HUES6 (cell line): ENCODE results near the gene TMEM154.

ENCODE experiments used
- H3K27ac ChIP-seq: 2 replicates; pipeline ENCODE4 v1.7.0; 2013; ENCODE audit warnings: low read depth, mild to moderate bottlenecking, low read length, inconsistent platforms
- H3K27me3 ChIP-seq: 2 replicates; pipeline ENCODE4 v1.6.1; 2013; ENCODE audit warnings: low read length; ENCODE audit not compliant: control insufficient read depth, insufficient read depth
- H3K36me3 ChIP-seq: 2 replicates; pipeline ENCODE4 v1.6.1; 2013; ENCODE audit warnings: low read length; ENCODE audit not compliant: control insufficient read depth, insufficient read depth
- H3K4me1 ChIP-seq: 2 replicates; pipeline ENCODE4 v1.6.1; 2013; ENCODE audit warnings: low read length; ENCODE audit not compliant: control insufficient read depth, insufficient read depth
- H3K4me3 ChIP-seq: 2 replicates; pipeline ENCODE4 v1.5.1; 2013; ENCODE audit warnings: low read depth, low read length
- H3K9ac ChIP-seq: one replicate; pipeline ENCODE4 v1.6.1; 2013; ENCODE audit warnings: mild to moderate bottlenecking, low read length
- H3K9me3 ChIP-seq: 2 replicates; pipeline ENCODE4 v1.6.1; 2013; ENCODE audit warnings: low read depth, low read length; ENCODE audit not compliant: control insufficient read depth, insufficient read depth

The TMEM154 gene

DNA sequence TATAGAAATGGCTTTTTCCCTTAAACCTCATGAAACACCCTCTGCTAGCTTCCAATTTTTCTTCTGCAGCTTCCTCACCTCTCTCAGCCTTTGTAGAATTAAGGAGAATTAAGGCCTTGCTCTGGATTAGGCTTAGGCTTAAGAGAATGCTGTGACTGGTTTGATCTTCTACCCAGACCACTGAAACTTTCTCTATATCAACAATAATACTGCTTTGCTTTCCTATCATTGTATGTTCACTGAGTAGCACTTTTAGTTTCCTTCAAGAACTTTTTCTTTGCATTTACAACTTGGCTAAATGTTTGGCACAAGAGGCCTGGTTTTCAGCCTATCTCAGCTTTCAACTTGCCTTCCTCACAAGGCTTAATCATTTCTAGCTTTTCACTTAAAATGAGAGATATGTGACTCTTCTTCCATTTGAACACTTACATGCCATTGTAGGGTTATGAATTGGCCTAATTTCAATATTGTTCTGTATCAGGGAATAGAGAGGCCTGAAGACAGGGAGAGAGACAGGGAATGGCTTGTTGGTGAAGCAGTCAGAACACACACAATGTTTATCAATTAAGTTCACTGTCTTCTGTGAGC is 28.2 kb downstream of the TMEM154 start:
- no peak overlapping the region for H3K9ac ChIP-seq
- H3K4me3 ChIP-seq: no peak overlapping the region
- peaks cover 16% of the 10 kb centered on the region for H3K4me1 ChIP-seq
- H3K27me3 ChIP-seq: no peaks in the 10 kb centered on the region
- H3K36me3 ChIP-seq: no peaks in the 10 kb centered on the region; the same call in 1 of the 2 replicates
- H3K9me3 ChIP-seq: no peaks in the 10 kb centered on the region
- no peak overlapping the region for H3K27ac ChIP-seq

GRCh38 chr4:152646221-152646620 is 33.6 kb downstream of the TMEM154 start:
- H3K9ac ChIP-seq: no peak overlapping the region
- no peak overlapping the region for H3K4me3 ChIP-seq
- no peaks in the 10 kb centered on the region for H3K9me3 ChIP-seq
- H3K4me1 ChIP-seq: peaks cover 26% of the 10 kb centered on the region
- no peaks in the 10 kb centered on the region for H3K36me3 ChIP-seq
- H3K27me3 ChIP-seq: no peaks in the 10 kb centered on the region
- no peak overlapping the region for H3K27ac ChIP-seq

- H3K4me1 ChIP-seq: peaks cover 33% of the 10 kb centered on the region
- no peak overlapping the region for H3K4me3 ChIP-seq
- H3K9me3 ChIP-seq: no peaks in the 10 kb centered on the region
- H3K27me3 ChIP-seq: no peaks in the 10 kb centered on the region
- H3K9ac ChIP-seq: no peak overlapping the region
- H3K36me3 ChIP-seq: no peaks in the 10 kb centered on the region
- no peak overlapping the region for H3K27ac ChIP-seq
Observed at GRCh38 chr4:152644130-152644529, 35.7 kb downstream of the TMEM154 start.

DNA sequence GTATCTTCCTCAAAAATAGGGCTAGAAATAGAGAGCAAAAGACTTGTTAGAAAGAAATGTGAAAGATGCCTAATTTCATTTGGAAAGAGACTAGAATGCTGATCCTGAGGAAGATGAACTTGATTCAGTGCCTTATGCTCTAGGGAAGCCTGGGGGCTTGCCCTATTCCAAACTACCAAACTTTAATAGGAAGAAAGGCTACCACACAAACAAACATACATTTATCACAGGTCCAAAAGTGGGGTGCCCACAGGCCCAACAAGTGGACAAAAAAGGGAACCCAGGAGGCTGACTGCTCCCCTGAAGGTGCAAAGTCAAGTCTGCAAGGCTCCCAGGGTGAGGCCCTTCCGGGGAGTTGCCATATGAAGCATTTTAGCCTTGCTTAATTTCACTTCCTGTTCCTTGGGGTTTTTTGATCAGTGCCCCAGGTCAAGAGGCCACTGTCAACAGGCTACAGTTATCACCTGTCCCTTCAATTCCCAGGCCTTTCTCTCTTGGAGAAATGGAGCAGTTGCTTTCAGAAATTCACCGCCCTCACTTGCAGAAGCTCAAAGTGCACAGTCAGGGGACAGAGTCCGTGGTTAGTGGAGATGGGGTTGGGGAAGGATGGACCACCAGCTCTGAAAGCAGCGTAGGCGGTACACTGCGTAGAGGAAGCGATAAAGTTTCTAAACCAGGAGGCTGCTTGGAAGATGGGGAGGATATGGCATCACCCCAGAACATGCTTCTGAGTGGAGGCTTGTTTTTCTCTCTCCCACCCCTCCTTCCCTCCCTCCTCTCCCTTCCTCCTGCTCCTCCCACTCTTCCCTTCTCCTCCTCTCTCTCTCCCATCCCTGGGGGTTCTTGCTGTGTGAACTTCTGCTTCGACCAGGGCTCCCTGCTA is 36.4 kb downstream of the TMEM154 start:
- Histone ChIP-seq H3K9ac (no peak overlapping the region), H3K27ac (no peak overlapping the region), H3K36me3 (no peaks in the 10 kb centered on the region), H3K4me1 (peaks cover 33% of the 10 kb centered on the region), H3K27me3 (no peaks in the 10 kb centered on the region), H3K9me3 (no peaks in the 10 kb centered on the region), H3K4me3 (no peak overlapping the region)

DNA sequence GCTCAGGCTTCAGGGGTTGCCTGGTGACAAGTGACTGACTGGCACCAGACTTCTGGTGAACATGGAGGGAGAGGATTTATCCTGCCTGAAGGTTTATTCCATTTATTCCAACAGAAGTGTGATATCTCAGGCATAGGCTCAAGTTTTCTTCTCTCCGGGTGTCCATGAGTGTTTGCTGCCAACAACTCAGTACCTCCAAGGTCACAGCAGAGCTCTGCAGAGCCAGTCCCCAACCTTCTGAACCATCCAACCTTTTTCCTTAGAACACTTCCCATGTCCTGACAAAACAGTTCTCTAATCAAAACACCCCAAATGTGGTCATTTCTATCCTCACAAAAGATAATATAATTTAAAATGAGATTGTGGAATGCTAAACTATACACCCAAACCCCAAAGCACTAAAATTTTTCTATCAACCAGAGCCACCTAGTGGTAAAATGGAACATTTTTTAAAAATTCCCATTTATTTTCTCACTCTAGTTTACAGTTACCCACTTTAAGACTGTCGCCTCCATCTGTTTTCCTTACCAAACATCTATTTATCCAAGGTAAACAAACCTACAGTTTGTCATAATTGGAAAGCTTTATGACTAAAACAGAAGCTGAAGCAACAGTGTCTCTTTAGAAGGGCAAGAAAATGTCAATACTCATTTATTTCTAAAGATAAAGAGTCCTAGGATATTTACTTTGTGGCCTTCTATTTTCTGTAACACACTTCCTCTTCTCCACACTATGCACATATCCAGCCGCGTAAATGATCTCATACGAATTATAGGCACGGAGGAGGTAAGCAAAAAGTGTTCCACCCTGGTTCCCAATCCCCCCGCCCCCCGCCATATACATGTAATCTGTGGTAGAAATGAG is 39.5 kb downstream of the TMEM154 start:
- Histone ChIP-seq H3K36me3 (no peaks in the 10 kb centered on the region), H3K9ac (no peak overlapping the region), H3K4me1 (peaks cover 26% of the 10 kb centered on the region), H3K27ac (no peak overlapping the region), H3K4me3 (no peak overlapping the region), H3K27me3 (no peaks in the 10 kb centered on the region), H3K9me3 (no peaks in the 10 kb centered on the region)

DNA sequence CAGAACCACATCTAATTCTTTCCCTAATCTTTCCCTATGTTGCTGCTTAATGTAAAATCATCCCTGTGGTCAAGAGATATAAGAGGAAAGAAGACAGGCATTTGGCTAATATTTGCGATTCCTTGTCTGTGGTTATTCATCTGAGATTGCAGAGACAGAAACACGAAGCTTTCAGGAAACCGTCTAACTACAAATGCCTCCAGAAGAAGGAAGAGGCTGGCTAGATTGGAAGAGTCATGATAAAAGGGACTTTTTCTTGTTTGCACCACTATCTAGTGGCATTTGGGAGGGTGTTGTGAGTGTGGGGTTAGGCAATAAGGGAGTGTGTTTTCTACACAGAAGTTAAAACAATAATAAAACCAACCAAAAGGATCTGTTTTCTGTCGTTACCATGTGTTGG is 43.9 kb downstream of the TMEM154 start:
- Histone ChIP-seq H3K36me3 (no peaks in the 10 kb centered on the region), H3K4me1 (peaks cover 23% of the 10 kb centered on the region), H3K4me3 (no peak overlapping the region), H3K9me3 (no peaks in the 10 kb centered on the region), H3K9ac (no peak overlapping the region), H3K27ac (no peak overlapping the region), H3K27me3 (no peaks in the 10 kb centered on the region)

GRCh38 chr4:152634110-152634760 is 45.6 kb downstream of the TMEM154 start:
- no peak overlapping the region for H3K9ac ChIP-seq
- no peaks in the 10 kb centered on the region for H3K36me3 ChIP-seq
- H3K27ac ChIP-seq: peak overlapping the region; percentile 7; the same call in 1 of the 2 replicates
- H3K9me3 ChIP-seq: no peaks in the 10 kb centered on the region
- H3K4me1 ChIP-seq: peaks cover 16% of the 10 kb centered on the region
- no peak overlapping the region for H3K4me3 ChIP-seq
- H3K27me3 ChIP-seq: no peaks in the 10 kb centered on the region

DNA sequence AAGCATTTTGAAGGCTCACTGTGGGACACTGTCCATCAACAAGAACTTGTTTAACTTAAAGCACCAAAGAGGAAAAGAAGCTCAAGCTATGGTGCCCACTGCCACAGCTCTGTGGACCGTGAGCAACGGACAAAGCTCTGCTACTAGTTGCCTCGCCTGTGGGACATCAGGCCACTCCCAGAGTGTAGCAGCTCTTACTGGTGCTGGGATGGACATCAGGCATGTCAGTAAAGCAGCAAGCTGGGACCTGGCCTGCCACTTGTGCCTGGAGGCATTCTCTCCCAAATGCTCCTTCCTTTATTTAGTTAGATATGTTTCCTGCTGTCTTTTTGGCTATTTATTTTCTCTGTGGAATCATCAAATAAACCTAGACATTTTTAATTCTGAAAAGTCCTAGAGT is 46.7 kb downstream of the TMEM154 start:
- Histone ChIP-seq H3K36me3 (no peaks in the 10 kb centered on the region), H3K27ac (no peak overlapping the region), H3K9ac (no peak overlapping the region), H3K27me3 (no peaks in the 10 kb centered on the region), H3K4me1 (peaks cover 16% of the 10 kb centered on the region), H3K9me3 (no peaks in the 10 kb centered on the region), H3K4me3 (no peak overlapping the region)

- Histone ChIP-seq H3K27ac (no peak overlapping the region), H3K9ac (no peak overlapping the region), H3K4me3 (no peak overlapping the region), H3K4me1 (peaks cover 16% of the 10 kb centered on the region), H3K9me3 (no peaks in the 10 kb centered on the region), H3K27me3 (no peaks in the 10 kb centered on the region), H3K36me3 (peaks cover 5% of the 10 kb centered on the region; the same call in 1 of the 2 replicates)
Observed at GRCh38 chr4:152630324-152630723, 49.5 kb downstream of the TMEM154 start.

DNA sequence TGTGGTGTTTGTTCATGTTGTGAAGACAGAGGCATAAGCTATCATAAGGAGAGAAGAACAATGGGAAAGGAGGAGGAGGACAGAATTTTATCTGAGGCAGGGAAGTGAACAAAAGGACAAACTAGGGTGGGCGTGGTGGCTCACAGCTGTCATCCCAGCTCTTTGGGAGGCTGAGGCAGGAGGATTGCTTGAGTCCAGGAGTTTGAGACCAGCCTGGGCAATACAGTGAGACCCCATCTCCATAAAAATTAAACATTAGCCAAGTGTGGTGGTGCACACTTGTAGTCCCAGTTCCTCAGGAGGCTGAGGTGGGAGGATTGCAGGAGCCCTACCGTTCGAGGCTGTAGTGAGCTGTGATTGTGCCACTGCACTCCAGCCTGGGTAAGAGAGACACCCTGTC is 49.9 kb downstream of the TMEM154 start:
- no peaks in the 10 kb centered on the region for H3K27me3 ChIP-seq
- no peak overlapping the region for H3K4me3 ChIP-seq
- no peak overlapping the region for H3K9ac ChIP-seq
- peaks cover 14% of the 10 kb centered on the region for H3K4me1 ChIP-seq
- peaks cover 5% of the 10 kb centered on the region; the same call in 1 of the 2 replicates for H3K36me3 ChIP-seq
- no peak overlapping the region for H3K27ac ChIP-seq
- H3K9me3 ChIP-seq: no peaks in the 10 kb centered on the region
